ENCODE measurements around the gene GSTM2. TPM values are rescaled to one million over a fixed set of nuclear protein-coding genes. Genes with fewer than 3 reads are reported as not detected.

Gene GSTM2
- total and polyA plus RNA-seq, 2 donors (not counting 3 experiments of a cell fraction or from before 2014, with no cell fraction given): 21.5 to 23.6 TPM

DNA sequence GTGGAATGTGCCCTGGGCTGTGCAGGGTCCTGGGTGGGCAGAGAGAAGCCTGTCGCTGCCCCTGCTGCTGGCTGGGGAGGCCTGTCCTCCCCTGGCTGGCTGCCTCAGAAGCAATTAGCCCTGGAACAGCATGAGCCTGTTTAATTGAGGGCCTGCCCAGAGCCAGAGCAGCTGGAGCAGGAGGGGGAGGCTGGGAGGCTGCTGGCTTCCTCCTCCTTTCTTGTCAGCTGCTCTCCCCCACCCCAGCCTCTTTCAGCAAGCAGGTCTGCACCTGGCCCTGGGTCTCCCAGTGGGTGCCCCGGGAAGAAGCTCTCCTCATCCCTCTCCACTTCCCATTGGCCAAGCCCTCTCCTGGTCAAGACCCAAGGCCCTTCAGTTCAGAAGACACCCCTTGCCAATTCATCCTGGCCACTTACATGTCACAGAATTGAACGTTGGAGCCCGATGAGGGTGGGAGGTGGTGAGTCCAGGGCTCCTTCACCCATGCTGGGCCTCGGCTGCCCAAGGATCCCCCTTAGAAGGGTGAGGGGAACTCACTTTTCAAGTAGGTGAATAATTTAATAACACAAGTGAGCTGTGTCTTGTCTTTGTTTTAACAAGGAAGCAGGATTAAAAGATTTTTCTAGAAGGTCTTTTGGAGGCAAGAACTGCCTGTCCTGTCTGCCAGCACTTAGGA lies 35.0 kb upstream of the GSTM2 start:
- POLR2A ChIA-PET: interaction anchor here (0.8 kb wide), 1 partner anchor 84 kb away, joined by 3 read pairs; the partner anchor contains the start of gene GNAI3
- DNase-seq (ENCODE audit: low read depth, low spot score): no peak
- H3K36me3 ChIP-seq (ENCODE audit: control insufficient read depth in 2 of 2, extremely low read depth in 1 of 2, insufficient read depth in 2 of 2, low read length in 2 of 2): peaks cover 9 to 33% of the 10 kb centered on the region in 2 experiments
- H4K20me1 ChIP-seq (replicated peaks; ENCODE audit: control insufficient read depth, extremely low read depth, insufficient read depth, low read length): no peaks in the 10 kb centered on the region
- H3K9ac ChIP-seq (replicated peaks; ENCODE audit: extremely low read depth, insufficient read depth, low read length): no peak overlapping the region
- H3K9me3 ChIP-seq (replicated peaks; ENCODE audit: control insufficient read depth, insufficient read depth, low read length): no peaks in the 10 kb centered on the region
- intact Hi-C loops (cut with micrococcal nuclease) (no loop called here), dilution Hi-C loops (cut with MboI; ENCODE audit: extremely low pct_ligation_motif_present, low sequenced_read_pairs) (no loop called here)
- CTCF ChIA-PET: interaction anchor here (0.6 to 15.2 kb wide), 5 partner anchors 7 to 352 kb away, joined by 3 to 565 read pairs (median 4); partner anchors contain the start of gene AHCYL1
- FAIRE-seq: no peak
- TF ChIP-seq, protein P1, sequence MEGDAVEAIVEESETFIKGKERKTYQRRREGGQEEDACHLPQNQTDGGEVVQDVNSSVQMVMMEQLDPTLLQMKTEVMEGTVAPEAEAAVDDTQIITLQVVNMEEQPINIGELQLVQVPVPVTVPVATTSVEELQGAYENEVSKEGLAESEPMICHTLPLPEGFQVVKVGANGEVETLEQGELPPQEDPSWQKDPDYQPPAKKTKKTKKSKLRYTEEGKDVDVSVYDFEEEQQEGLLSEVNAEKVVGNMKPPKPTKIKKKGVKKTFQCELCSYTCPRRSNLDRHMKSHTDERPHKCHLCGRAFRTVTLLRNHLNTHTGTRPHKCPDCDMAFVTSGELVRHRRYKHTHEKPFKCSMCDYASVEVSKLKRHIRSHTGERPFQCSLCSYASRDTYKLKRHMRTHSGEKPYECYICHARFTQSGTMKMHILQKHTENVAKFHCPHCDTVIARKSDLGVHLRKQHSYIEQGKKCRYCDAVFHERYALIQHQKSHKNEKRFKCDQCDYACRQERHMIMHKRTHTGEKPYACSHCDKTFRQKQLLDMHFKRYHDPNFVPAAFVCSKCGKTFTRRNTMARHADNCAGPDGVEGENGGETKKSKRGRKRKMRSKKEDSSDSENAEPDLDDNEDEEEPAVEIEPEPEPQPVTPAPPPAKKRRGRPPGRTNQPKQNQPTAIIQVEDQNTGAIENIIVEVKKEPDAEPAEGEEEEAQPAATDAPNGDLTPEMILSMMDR (IDR thresholded peaks at IDR 0.05; ENCODE audit: extremely low read depth in 1 of 2, insufficient read depth in 1 of 2, low read depth in 1 of 2, low read length in 2 of 2): no peak
- TF ChIP-seq JUN (IDR thresholded peaks at IDR 0.05; ENCODE audit: borderline replicate concordance, insufficient read depth, insufficient read length, low read depth) (no peak), MAX (IDR thresholded peaks at IDR 0.05; ENCODE audit: insufficient read depth, insufficient read length) (no peak)
- no peaks in the 10 kb centered on the region for H3K4me1 ChIP-seq (ENCODE audit: control insufficient read depth, extremely low read depth, insufficient read depth, low read length)
- H3K27me3 ChIP-seq (ENCODE audit: control insufficient read depth in 2 of 2, insufficient read depth in 2 of 2, low read length in 2 of 2): no peaks in the 10 kb centered on the region
- H3K79me2 ChIP-seq (ENCODE audit: control insufficient read depth, insufficient read depth, low read length): no peaks in the 10 kb centered on the region
- H3K4me2 ChIP-seq (ENCODE audit: insufficient read depth, low read length): no peak overlapping the region
- H3K27ac ChIP-seq (ENCODE audit: insufficient read depth, low read depth, low read length): no peak overlapping the region
- H2AFZ ChIP-seq (ENCODE audit: low read depth, low read length): no peak overlapping the region
- no TSS peak for BruUV-seq (replicated peaks)
- no peaks in the 10 kb centered on the region for H3K9me1 ChIP-seq (replicated peaks; ENCODE audit: control insufficient read depth, extremely low read depth, insufficient read depth, low read length)
- H3K4me3 ChIP-seq (replicated peaks in 1 of 3; ENCODE audit: insufficient read depth in 1 of 3, low read depth in 1 of 3, low read length in 3 of 3): no peak overlapping the region

DNA sequence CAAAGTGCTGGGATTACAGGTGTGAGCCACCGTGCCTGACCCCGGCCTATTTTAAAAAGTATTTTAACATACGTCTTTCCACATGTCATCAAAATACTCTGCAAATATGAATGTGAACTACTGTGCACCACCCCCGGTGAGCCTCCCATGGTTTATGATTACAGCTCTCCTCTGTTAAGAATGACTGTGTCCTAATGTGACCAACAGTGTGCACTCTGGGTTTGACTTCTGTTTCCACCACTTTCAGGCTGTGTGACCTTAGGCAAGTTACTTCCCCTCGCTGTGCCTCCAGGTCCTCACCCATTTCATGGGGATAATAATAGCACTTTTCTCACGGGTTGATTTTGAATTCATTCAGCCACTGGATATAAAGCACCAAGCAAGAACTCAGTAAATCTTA lies 33.6 kb upstream of the GSTM2 start:
- H2AFZ ChIP-seq (ENCODE audit: low read depth, low read length): no peak overlapping the region
- no peaks in the 10 kb centered on the region for H3K9me1 ChIP-seq (replicated peaks; ENCODE audit: control insufficient read depth, extremely low read depth, insufficient read depth, low read length)
- no peaks in the 10 kb centered on the region for H4K20me1 ChIP-seq (replicated peaks; ENCODE audit: control insufficient read depth, extremely low read depth, insufficient read depth, low read length)
- H3K4me1 ChIP-seq (ENCODE audit: control insufficient read depth, extremely low read depth, insufficient read depth, low read length): no peaks in the 10 kb centered on the region
- DNase-seq (ENCODE audit: low read depth, low spot score) (no peak), FAIRE-seq (no peak)
- BruUV-seq (replicated peaks): no TSS peak
- POLR2A ChIA-PET: no interaction called here
- H3K9me3 ChIP-seq (replicated peaks; ENCODE audit: control insufficient read depth, insufficient read depth, low read length): no peaks in the 10 kb centered on the region
- peaks cover 9 to 22% of the 10 kb centered on the region in 2 experiments for H3K36me3 ChIP-seq (ENCODE audit: control insufficient read depth in 2 of 2, extremely low read depth in 1 of 2, insufficient read depth in 2 of 2, low read length in 2 of 2)
- dilution Hi-C loops (cut with MboI; ENCODE audit: extremely low pct_ligation_motif_present, low sequenced_read_pairs) (no loop called here), intact Hi-C loops (cut with micrococcal nuclease) (no loop called here)
- H3K9ac ChIP-seq (replicated peaks; ENCODE audit: extremely low read depth, insufficient read depth, low read length): no peak overlapping the region
- CTCF ChIA-PET: interaction anchor here (1.4 to 15.2 kb wide), 5 partner anchors 15 to 350 kb away, joined by 4 to 565 read pairs (median 4); partner anchors contain the start of genes AHCYL1 and GNAI3
- H3K79me2 ChIP-seq (ENCODE audit: control insufficient read depth, insufficient read depth, low read length): no peaks in the 10 kb centered on the region
- H3K27me3 ChIP-seq (ENCODE audit: control insufficient read depth in 2 of 2, insufficient read depth in 2 of 2, low read length in 2 of 2): no peaks in the 10 kb centered on the region
- H3K27ac ChIP-seq (ENCODE audit: insufficient read depth, low read depth, low read length): no peak overlapping the region
- no peak overlapping the region for H3K4me3 ChIP-seq (replicated peaks in 1 of 3; ENCODE audit: insufficient read depth in 1 of 3, low read depth in 1 of 3, low read length in 3 of 3)
- TF ChIP-seq MAX (IDR thresholded peaks at IDR 0.05; ENCODE audit: insufficient read depth, insufficient read length) (no peak), MYC (IDR thresholded peaks at IDR 0.05; ENCODE audit: low read depth, low read length) (no peak), FOS (IDR thresholded peaks at IDR 0.05; ENCODE audit: borderline replicate concordance, insufficient read depth, low read length) (no peak), JUN (IDR thresholded peaks at IDR 0.05; ENCODE audit: borderline replicate concordance, insufficient read depth, insufficient read length, low read depth) (no peak)
- no peak overlapping the region for H3K4me2 ChIP-seq (ENCODE audit: insufficient read depth, low read length)
